Measurements from ENCODE around the gene EXOC5. TPM values are rescaled to one million over a fixed set of nuclear protein-coding genes. Genes with fewer than 3 reads are reported as not detected.

The EXOC5 gene
- total and polyA plus RNA-seq, 4 donors, result 58.1 to 88.6 (median 75.3) TPM

Other genes starting within 250 kb of the EXOC5 start
- gene AP5M1, start 66 bp upstream of the EXOC5 start, total RNA-seq, result 10 to 100 TPM; 37.2 to 42.9 TPM
- gene AP5M1, start 66 bp upstream of the EXOC5 start, polyA plus RNA-seq (ENCODE audit: insufficient read length in 2 of 2), result 10 to 100 TPM; 34.8 to 45.6 TPM
- gene NAA30, start 121.7 kb upstream of the EXOC5 start, total RNA-seq, result 10 to 100 TPM; 19.2 to 48.3 TPM
- gene NAA30, start 121.7 kb upstream of the EXOC5 start, polyA plus RNA-seq (ENCODE audit: insufficient read length in 2 of 2), result 10 to 100 TPM; 25.5 to 38.4 TPM
- gene CCDC198, start 225.0 kb upstream of the EXOC5 start, total RNA-seq, result 10 to 100 TPM in 1 of 2 donors, 1 to 10 TPM in 1; 2.1 to 11.3 TPM
- gene CCDC198, start 225.0 kb upstream of the EXOC5 start, polyA plus RNA-seq (ENCODE audit: insufficient read length in 2 of 2), result 10 to 100 TPM in 1 of 2 donors, 1 to 10 TPM in 1; 6.7 to 12.1 TPM

All from spinal cord (tissue), 4 donors.